Gastroesophageal sphincter (tissue), 4 donors: Measurements from ENCODE around the gene FARSA. TPM values are rescaled to one million over a fixed set of nuclear protein-coding genes. Genes with fewer than 3 reads are reported as not detected.
A peak's percentile ranks its signal among the peaks of the same experiment; 100 is the strongest.
"Not testable (repeated sequence)": the region's sequence is repeated elsewhere in the genome, so short reads cannot be mapped to it uniquely, and the experiment has no call there.

Experiments
- ATAC-seq: fragments of 150-250 bp; one replicate; pipeline ENCODE4 v1.9.1; 2016; ENCODE audit warnings: mild to moderate bottlenecking, moderate library complexity
- H3K27ac ChIP-seq, 4 donors: fragments of 200-600 bp; sonication (generic) in 3 of 4; 1 replicate in 3 of 4; 2 replicates in 1 of 4; pipeline ENCODE4 v1.5.1; 2016 to 2019
- H3K27me3 ChIP-seq: fragments of 200-600 bp; sonication (generic); one replicate; pipeline ENCODE4 v1.5.1; 2019
- H3K36me3 ChIP-seq, 2 donors: fragments of 200-600 bp; sonication (generic); one replicate each; pipeline ENCODE4 v1.5.1; 2019; ENCODE audit warnings: control low read depth in 1 of 2
- H3K4me1 ChIP-seq, 3 donors: fragments of 200-600 bp; sonication (generic); 1 replicate in 2 of 3; 2 replicates in 1 of 3; pipeline ENCODE4 v1.5.1; 2016 to 2019; ENCODE audit warnings: control low read depth in 2 of 3
- H3K4me3 ChIP-seq, 2 donors: fragments of 200-600 bp; sonication (generic); one replicate each; pipeline ENCODE4 v1.5.1; 2019; ENCODE audit warnings: mild to moderate bottlenecking in 1 of 2, moderate library complexity in 1 of 2
- H3K9me3 ChIP-seq, 3 donors: fragments of 200-600 bp; sonication (generic); one replicate each; pipeline ENCODE4 v1.5.1; 2017 to 2019; ENCODE audit warnings: control low read depth in 2 of 3
- CTCF ChIP-seq, 4 experiments: fragments of 200-600 bp in 2 of 4; fragments of 450-650 bp in 2 of 4; sonication (generic) in 1 of 4; IDR thresholded peaks; one replicate each; pipeline ENCODE4 v1.5.1; 2017 to 2019; ENCODE audit warnings: antibody characterized with exemption in 4 of 4, mild to moderate bottlenecking in 2 of 4, moderate library complexity in 2 of 4
- EP300 ChIP-seq: sonication (generic); formaldehyde crosslinking; IDR thresholded peaks from one replicate; pipeline ENCODE4 v1.6.1; 2017; ENCODE audit warnings: antibody characterized with exemption, mild to moderate bottlenecking
- POLR2A ChIP-seq, 2 donors: fragments of 450-650 bp; IDR thresholded peaks; one replicate each; pipeline ENCODE4 v1.6.1; 2017; ENCODE audit warnings: antibody characterized with exemption in 2 of 2, mild to moderate bottlenecking in 2 of 2, moderate library complexity in 1 of 2
- POLR2AphosphoS5 ChIP-seq: sonication (generic); formaldehyde crosslinking; IDR thresholded peaks from one replicate; pipeline ENCODE4 v1.6.1; 2017; ENCODE audit warnings: antibody characterized with exemption
- WGBS, 2 donors: methylation state at CpG; one replicate each; pipeline ENCODE4 v1.1.5; 2018; ENCODE audit warnings: low coverage in 1 of 2; 5-methylcytosine and 5-hydroxymethylcytosine counted together
- total RNA-seq, 4 donors: library from RNA; depleted of rRNA; stranded (reverse); fragments of >200 nt; gene quantifications; one replicate each; pipeline ENCODE4 v1.1.0, GENCODE V29; 2016

FARSA gene
- total RNA-seq, 4 donors from 2014 or later, result 32.2 to 36.1 (median 33.2) TPM

- Histone ChIP-seq H3K4me1 (peaks cover 0 to 63% (median 21%) of the 10 kb centered on the region in 3 donors), H3K27ac (peak overlapping the region in 3 of 4 donors; percentile 34 to 71 (median 68)), H3K9me3 (no peaks in the 10 kb centered on the region), H3K27me3 (no peaks in the 10 kb centered on the region), H3K4me3 (no peak overlapping the region), H3K36me3 (peaks cover 0 to 69% of the 10 kb centered on the region in 2 donors)
- no peak for ATAC-seq
- no peak for TF ChIP-seq CTCF (IDR thresholded peaks at IDR 0.05)
- no peak for TF ChIP-seq POLR2A (IDR thresholded peaks at IDR 0.05)
- TF ChIP-seq POLR2AphosphoS5, result no peak
- no peak for TF ChIP-seq EP300
- 29% methylated on average over 2 to 10 of the region's 11 CpGs for WGBS, 2 donors
Observed at GRCh38 chr19:12953138-12953798, 19.8 kb upstream of the FARSA start.

- Histone ChIP-seq H3K9me3 (no peaks in the 10 kb centered on the region), H3K4me3 (no peak overlapping the region), H3K27me3 (no peaks in the 10 kb centered on the region), H3K4me1 (peaks cover 0 to 67% (median 24%) of the 10 kb centered on the region in 3 donors), H3K27ac (peak overlapping the region in 3 of 4 donors; percentile 44 to 71 (median 68)), H3K36me3 (peaks cover 0 to 75% of the 10 kb centered on the region in 2 donors)
- ATAC-seq, result no peak
- 6 to 29% methylated on average over 5 to 7 of the region's 12 CpGs for WGBS, 2 donors
- peak; percentile 57 for TF ChIP-seq POLR2AphosphoS5
- no peak for TF ChIP-seq EP300
Observed at GRCh38 chr19:12952488-12953137, 19.1 kb upstream of the FARSA start.

GRCh38 chr19:12952050-12952449 is 18.5 kb upstream of the FARSA start:
- H3K27me3 ChIP-seq, ATAC-seq, H3K9me3 ChIP-seq, H3K4me3 ChIP-seq: not testable (repeated sequence)
- WGBS, 2 donors, result 43 to 100% methylated on average over 1 of the region's 6 CpGs
- Histone ChIP-seq H3K27ac (peak overlapping the region in 2 of 4 donors; percentile 68 to 71), H3K36me3 (peaks cover 0 to 79% of the 10 kb centered on the region in 2 donors), H3K4me1 (peaks cover 0 to 71% (median 27%) of the 10 kb centered on the region in 3 donors)

GRCh38 chr19:12949363-12950283 is 16.1 kb upstream of the FARSA start:
- TF ChIP-seq POLR2A (IDR thresholded peaks at IDR 0.05) (no peak), POLR2AphosphoS5 (no peak), EP300 (no peak), CTCF (IDR thresholded peaks at IDR 0.05) (no peak)
- 69 to 78% methylated on average over 4 to 9 of the region's 16 CpGs for WGBS, 2 donors
- H3K9me3 ChIP-seq, result no peaks in the 10 kb centered on the region
- peaks cover 0 to 66% (median 24%) of the 10 kb centered on the region in 3 donors for H3K4me1 ChIP-seq
- ATAC-seq, result no peak
- no peak overlapping the region for H3K27ac ChIP-seq
- H3K4me3 ChIP-seq, result no peak overlapping the region
- no peaks in the 10 kb centered on the region for H3K27me3 ChIP-seq
- H3K36me3 ChIP-seq, result peaks cover 0 to 75% of the 10 kb centered on the region in 2 donors

- Histone ChIP-seq H3K4me3 (no peak overlapping the region), H3K27ac (no peak overlapping the region)
- TF ChIP-seq EP300 (no peak), POLR2A (IDR thresholded peaks at IDR 0.05) (no peak)
Observed at GRCh38 chr19:12948612-12949362, 15.3 kb upstream of the FARSA start.

More at GRCh38 chr19:12948612-12949362, 15.3 kb upstream of the FARSA start:
- H3K36me3 ChIP-seq, result peaks cover 0 to 75% of the 10 kb centered on the region in 2 donors
- H3K4me1 ChIP-seq, result peaks cover 0 to 66% (median 16%) of the 10 kb centered on the region in 3 donors
- no peaks in the 10 kb centered on the region for H3K9me3 ChIP-seq
- ATAC-seq, result no peak
- no peaks in the 10 kb centered on the region for H3K27me3 ChIP-seq
- WGBS, 2 donors, result no CpG with 5 or more reads among the region's 30 CpGs
